Heart right ventricle (tissue), 16 donors: ENCODE results near the gene TMEM165. TPM values are rescaled to one million over a fixed set of nuclear protein-coding genes. Genes with fewer than 3 reads are reported as not detected.

Experiments
- ATAC-seq, 8 donors: fragments of 200-7000 bp; cut with Tn5 transposase; one replicate each; pipeline ENCODE4 v1.9.1; 2020; ENCODE audit warnings: mild to moderate bottlenecking in 8 of 8, moderate library complexity in 8 of 8, moderate number of reproducible peaks in 1 of 8
- DNase-seq, 2 donors: peaks; one replicate each; pipeline ENCODE4 v3.0.0-alpha.2; 2020
- H3K27ac ChIP-seq, 10 donors: fragments of 200-600 bp; sonication (generic) in 2 of 10; one replicate each; pipeline versions ENCODE4 v1.5.0 to v1.8.0; 2020 to 2022; ENCODE audit warnings: mild to moderate bottlenecking in 3 of 10
- H3K27me3 ChIP-seq, 7 donors: fragments of 200-600 bp; one replicate each; pipeline ENCODE4 v1.8.0; 2021 to 2022; ENCODE audit warnings: mild to moderate bottlenecking in 2 of 7
- H3K36me3 ChIP-seq, 9 donors: fragments of 200-600 bp; sonication (generic) in 1 of 9; one replicate each; pipeline versions ENCODE4 v1.5.0 to v1.8.0; 2020 to 2022; ENCODE audit warnings: mild to moderate bottlenecking in 2 of 9
- H3K4me1 ChIP-seq, 9 donors: fragments of 200-600 bp; sonication (generic) in 1 of 9; one replicate each; pipeline versions ENCODE4 v1.5.0 to v1.8.0; 2020 to 2022; ENCODE audit warnings: mild to moderate bottlenecking in 4 of 9
- H3K4me3 ChIP-seq, 10 donors: fragments of 200-600 bp; sonication (generic) in 2 of 10; one replicate each; pipeline versions ENCODE4 v1.5.0 to v1.8.0; 2020 to 2022; ENCODE audit warnings: mild to moderate bottlenecking in 7 of 10, moderate library complexity in 2 of 10
- H3K9me3 ChIP-seq, 11 donors: fragments of 200-600 bp in 10 of 11; sonication (generic) in 2 of 11; one replicate each; pipeline versions ENCODE4 v1.5.0 to v1.8.0; 2013 to 2022; ENCODE audit warnings: mild to moderate bottlenecking in 2 of 11, control low read depth in 1 of 11, moderate library complexity in 1 of 11
- CTCF ChIP-seq, 9 donors: fragments of 200-600 bp; sonication (generic) in 2 of 9; IDR thresholded peaks; one replicate each; pipeline versions ENCODE4 v1.5.0 to v1.8.0; 2021 to 2022; ENCODE audit warnings: antibody characterized with exemption in 9 of 9, mild to moderate bottlenecking in 5 of 9, moderate library complexity in 1 of 9
- WGBS, 2 donors: extraction: QIAGEN DNeasy Blood & Tissue Kit; methylation state at CpG; one replicate each; pipeline ENCODE4 v1.1.7; 2013; ENCODE audit warnings: inconsistent platforms in 1 of 2; 5-methylcytosine and 5-hydroxymethylcytosine counted together
- intact Hi-C, 10 donors: fragments of 100-400 bp; cut with DNase I; formaldehyde crosslinking; loops; one replicate each; pipeline versions ENCODE4 v1.11.1 to v1.14.2; 2022
- polyA plus RNA-seq, 2 donors: library from polyadenylated mRNA; stranded (reverse); fragments of 200-250 nt; gene quantifications; one replicate each; pipeline ENCODE4 v1.2.3, GENCODE V29; 2013
- total RNA-seq, 10 donors: library from RNA; stranded (reverse); fragmentation: NEBNext Ultra II Directional in 3 of 10; extraction: Animal tissue kit (Norgen Biotek cat#: 25700) in 3 of 10; gene quantifications; one replicate each; pipeline versions ENCODE4 v1.2.1 to v1.2.4, GENCODE V29; 2021 to 2023
- donor health status: Arrhythmogenic right ventricular cardiomyopathy.
- donor health status: ischemic (EF 13 %, LVEDD 7.1; RV severe dilation, severe dysfunction).
- donor health status: healthy with polysubstance abuse.
- donor health status: DM: no; HTN: yes; CAD: no.
- donor health status: DM: no; HTN: no; CAD: no.
- donor health status: ischemic (EF 25% LVEDD 6.9; RV normal size, moderate dysfunction).
- donor health status: ischemic (EF 25% LVEDD 5.7; RV mildly dilated, moderate dysfunction).
- donor health status: healthy.
- donor health status: DM: yes; HTN: yes; CAD: no.
- donor health status: Ischemic cardiomyopathy.
- donor health status: ischemic (EF 35%, LVEDD 5.7; RV mildly dilated, moderate dysfunction).
- donor health status: nonischemic (EF 11% LVEDD 7.7; RV severe dilation, severe dysfunction).
- donor health status: DM: yes; HTN: yes; CAD: no.
- donor health status: PGD.
- donor health status: ischemic (EF 29% LVEDD 5.4; RV normal size, mild dysfunction).
- donor health status: nonischemic (EF 23%, LVEDD 6.1; RV moderate dilation, normal function).

Gene TMEM165
- total and polyA plus RNA-seq, 12 donors, result 30.3 to 86.3 (median 36.4) TPM

GRCh38 chr4:55437823-55438222, 42.1 kb downstream of the TMEM165 start:
- no peaks in the 10 kb centered on the region for H3K9me3 ChIP-seq
- no peaks in the 10 kb centered on the region for H3K27me3 ChIP-seq
- no peak for TF ChIP-seq CTCF (IDR thresholded peaks at IDR 0.05)
- H3K27ac ChIP-seq, result no peak overlapping the region
- ATAC-seq, result no peak
- WGBS, 2 donors, result 57 to 81% methylated on average over 3 of the region's 3 CpGs
- H3K4me3 ChIP-seq, result no peak overlapping the region
- intact Hi-C loops, result loop anchor here in 1 of 10 donors (10.0 kb wide), 1 partner anchor 107 kb away; the partner anchor contains the start of gene CLOCK
- H3K36me3 ChIP-seq, result peaks cover 0 to 94% (median 8%) of the 10 kb centered on the region in 9 donors
- peaks cover 0 to 6% (median 0%) of the 10 kb centered on the region in 9 donors for H3K4me1 ChIP-seq
- no peak for DNase-seq

- H3K36me3 ChIP-seq, result peaks cover 0 to 94% (median 10%) of the 10 kb centered on the region in 9 donors
- no peak for TF ChIP-seq CTCF (IDR thresholded peaks at IDR 0.05)
- WGBS, 2 donors, result 97% methylated on average over 2 of the region's 2 CpGs
Measured at GRCh38 chr4:55438314-55438713, 42.6 kb downstream of the TMEM165 start.

GRCh38 chr4:55439023-55439422, 43.3 kb downstream of the TMEM165 start:
- Histone ChIP-seq H3K4me1 (peaks cover 0 to 6% (median 0%) of the 10 kb centered on the region in 9 donors), H3K27ac (no peak overlapping the region), H3K27me3 (no peaks in the 10 kb centered on the region), H3K36me3 (peaks cover 0 to 94% (median 11%) of the 10 kb centered on the region in 9 donors), H3K9me3 (no peaks in the 10 kb centered on the region), H3K4me3 (no peak overlapping the region)
- ATAC-seq (no peak), DNase-seq (no peak)
- intact Hi-C loops, result loop anchor here in 1 of 10 donors (10.0 kb wide), 1 partner anchor 106 kb away; the partner anchor contains the start of gene CLOCK
- TF ChIP-seq CTCF (IDR thresholded peaks at IDR 0.05), result no peak

More at GRCh38 chr4:55438314-55438713, 42.6 kb downstream of the TMEM165 start:
- Histone ChIP-seq H3K9me3 (no peaks in the 10 kb centered on the region), H3K27ac (no peak overlapping the region), H3K4me3 (no peak overlapping the region), H3K4me1 (peaks cover 0 to 6% (median 0%) of the 10 kb centered on the region in 9 donors), H3K27me3 (no peaks in the 10 kb centered on the region)
- ATAC-seq (peak in 1 of 8 donors; percentile 38), DNase-seq (no peak)
- intact Hi-C loops, result loop anchor here in 1 of 10 donors (10.0 kb wide), 1 partner anchor 106 kb away; the partner anchor contains the start of gene CLOCK

GRCh38 chr4:55440786-55441185, 45.0 kb downstream of the TMEM165 start:
- WGBS, 2 donors, result 97 to 98% methylated on average over 2 of the region's 2 CpGs
- ATAC-seq (no peak), DNase-seq (no peak)
- no peak for TF ChIP-seq CTCF (IDR thresholded peaks at IDR 0.05)
- H3K27me3 ChIP-seq, result no peaks in the 10 kb centered on the region
- peaks cover 0 to 83% (median 18%) of the 10 kb centered on the region in 9 donors for H3K36me3 ChIP-seq
- intact Hi-C loops, result loop anchor here in 1 of 10 donors (10.0 kb wide), 1 partner anchor 104 kb away; the partner anchor contains the start of gene CLOCK
- H3K27ac ChIP-seq, result no peak overlapping the region
- H3K4me1 ChIP-seq, result no peaks in the 10 kb centered on the region
- H3K4me3 ChIP-seq, result no peak overlapping the region
- no peaks in the 10 kb centered on the region for H3K9me3 ChIP-seq
